ENCODE data around the gene RTN4R. TPM values are rescaled to one million over a fixed set of nuclear protein-coding genes. Genes with fewer than 3 reads are reported as not detected.

RTN4R gene
- total RNA-seq, 1 donor from 2014 or later, result 4.2 TPM

GRCh38 chr22:20193761-20194494, 74.2 kb downstream of the RTN4R start:
- no peak overlapping the region for H3K4me3 ChIP-seq
- H3K27ac ChIP-seq, result no peak overlapping the region
- intact Hi-C loops (cut with DNase I), result no loop called here
- no peaks in the 10 kb centered on the region for H3K36me3 ChIP-seq
- H3K4me1 ChIP-seq, result no peaks in the 10 kb centered on the region
- TF ChIP-seq POLR2A (IDR thresholded peaks at IDR 0.05) (no peak), POLR2AphosphoS5 (IDR thresholded peaks at IDR 0.05; ENCODE audit: insufficient read depth in 1 of 2, low read depth in 1 of 2) (no peak), CTCF (IDR thresholded peaks at IDR 0.05) (no peak)
- H3K9me3 ChIP-seq, result no peaks in the 10 kb centered on the region
- H3K27me3 ChIP-seq, result no peaks in the 10 kb centered on the region
- DNase-seq (ENCODE audit: extremely low spot score in 2 of 2), result no peak

- Histone ChIP-seq H3K4me1 (no peaks in the 10 kb centered on the region), H3K4me3 (no peak overlapping the region), H3K27me3 (no peaks in the 10 kb centered on the region), H3K36me3 (no peaks in the 10 kb centered on the region), H3K27ac (no peak overlapping the region), H3K9me3 (no peaks in the 10 kb centered on the region)
- TF ChIP-seq POLR2AphosphoS5 (IDR thresholded peaks at IDR 0.05; ENCODE audit: insufficient read depth in 1 of 2, low read depth in 1 of 2) (no peak), CTCF (IDR thresholded peaks at IDR 0.05) (no peak), POLR2A (IDR thresholded peaks at IDR 0.05) (no peak)
- intact Hi-C loops (cut with DNase I), result no loop called here
- DNase-seq (ENCODE audit: extremely low spot score in 2 of 2), result no peak
These were observed 75.0 kb downstream of the RTN4R start for GRCh38 chr22:20192972-20193760.

GRCh38 chr22:20192293-20192971, 75.7 kb downstream of the RTN4R start:
- no peak for TF ChIP-seq CTCF (IDR thresholded peaks at IDR 0.05)
- no peak for TF ChIP-seq POLR2A (IDR thresholded peaks at IDR 0.05)
- no peak for TF ChIP-seq POLR2AphosphoS5 (IDR thresholded peaks at IDR 0.05; ENCODE audit: insufficient read depth in 1 of 2, low read depth in 1 of 2)
- Histone ChIP-seq H3K27ac (no peak overlapping the region), H3K9me3 (no peaks in the 10 kb centered on the region), H3K36me3 (no peaks in the 10 kb centered on the region), H3K4me1 (no peaks in the 10 kb centered on the region), H3K4me3 (no peak overlapping the region), H3K27me3 (no peaks in the 10 kb centered on the region)
- DNase-seq (ENCODE audit: extremely low spot score in 2 of 2), result no peak
- intact Hi-C loops (cut with DNase I), result no loop called here

- intact Hi-C loops (cut with DNase I), result no loop called here
- no peaks in the 10 kb centered on the region for H3K9me3 ChIP-seq
- no peaks in the 10 kb centered on the region for H3K27me3 ChIP-seq
- H3K27ac ChIP-seq, result no peak overlapping the region
- no peak overlapping the region for H3K4me3 ChIP-seq
- TF ChIP-seq POLR2A (IDR thresholded peaks at IDR 0.05) (no peak), POLR2AphosphoS5 (IDR thresholded peaks at IDR 0.05; ENCODE audit: insufficient read depth in 1 of 2, low read depth in 1 of 2) (no peak), CTCF (IDR thresholded peaks at IDR 0.05) (no peak)
- no peak for DNase-seq (ENCODE audit: extremely low spot score in 2 of 2)
- H3K36me3 ChIP-seq, result no peaks in the 10 kb centered on the region
- H3K4me1 ChIP-seq, result no peaks in the 10 kb centered on the region
These were observed 76.3 kb downstream of the RTN4R start for GRCh38 chr22:20191803-20192202.

MicroRNAs within 50 kb of the gene (microRNA counts, 767-probe panel; counts per million panel counts)
- 238 to 261 counts per million in 2 donors for microRNA hsa-miR-1286

Small RNA genes within 50 kb of the gene (microRNA-seq; reads per million reads assigned to microRNA genes)
- not detected for gene MIR1286 (ENCODE audit: borderline number of aligned reads, borderline replicate concordance)

Small RNA genes within 50 kb of the gene (small RNA-seq; reads per million reads assigned to genes)
- gene MIR1286, result not detected

Other genes starting within 250 kb of the RTN4R start
- gene TANGO2, start 247.2 kb downstream of the RTN4R start, total RNA-seq, result 21.4 TPM
- gene DGCR8, start 188.1 kb downstream of the RTN4R start, total RNA-seq, result 27.3 TPM
- gene RANBP1, start 152.2 kb downstream of the RTN4R start, total RNA-seq, result 177 TPM
- gene TRMT2A, start 151.1 kb downstream of the RTN4R start, total RNA-seq, result 66.5 TPM
- gene ZDHHC8, start 136.5 kb downstream of the RTN4R start, total RNA-seq, result 22.6 TPM
- gene CCDC188, start 117.3 kb downstream of the RTN4R start, total RNA-seq, result not detected
- gene DGCR6L, start 51.7 kb upstream of the RTN4R start, total RNA-seq, result 39.8 TPM
- gene ZNF74, start 125.8 kb upstream of the RTN4R start, total RNA-seq, result 11.0 TPM
- gene SCARF2, start 169.5 kb upstream of the RTN4R start, total RNA-seq, result 32.2 TPM
- gene KLHL22, start 227.5 kb upstream of the RTN4R start, total RNA-seq, result 20.1 TPM
- 72.2 TPM for gene MED15, start 239.3 kb upstream of the RTN4R start, total RNA-seq